ENCODE data around the gene KATNA1.

KATNA1 gene

DNA sequence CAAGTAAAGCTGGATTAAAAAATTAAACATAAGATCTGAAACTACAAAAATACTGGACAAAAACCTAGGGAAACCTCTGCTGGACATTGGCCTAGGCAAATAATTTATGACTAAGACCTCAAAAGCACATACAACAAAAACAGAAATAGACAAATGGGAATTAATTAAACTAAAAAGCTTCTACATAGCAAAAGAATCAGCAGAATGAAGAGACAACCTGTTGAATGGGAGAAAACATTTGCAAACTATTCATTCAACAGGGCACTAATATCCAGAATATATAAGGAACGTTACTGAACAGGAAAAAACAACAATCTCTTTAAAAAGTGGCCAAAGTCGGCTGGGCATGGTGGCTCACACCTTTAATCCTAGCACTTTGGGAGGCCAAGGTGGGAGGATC lies 89.1 kb downstream of the KATNA1 start:
- no peaks in the 10 kb centered on the region for H3K36me3 ChIP-seq (replicated peaks; ENCODE audit: low read depth, low read length)
- no peak overlapping the region for H3K4me3 ChIP-seq (ENCODE audit: low read length)
- H2AFZ ChIP-seq (ENCODE audit: low read depth, low read length): no peak overlapping the region
- H3K27ac ChIP-seq (ENCODE audit: low read length): no peak overlapping the region
- H3K9me3 ChIP-seq (ENCODE audit: insufficient read depth, low read length): no peaks in the 10 kb centered on the region
- H3K4me2 ChIP-seq (ENCODE audit: low read length): no peak overlapping the region
- H3K4me1 ChIP-seq (ENCODE audit: low read length): peaks cover 8% of the 10 kb centered on the region; the same call in 1 of the 2 replicates
- H3K27me3 ChIP-seq (ENCODE audit: low read depth, low read length): 0 out of 2 replicates have a peak, but pooled peaks cover 2% of the 10 kb centered on the region
- TF ChIP-seq EZH2phosphoT487 (IDR thresholded peaks at IDR 0.05; ENCODE audit: low read depth): no peak
- no peak overlapping the region for H3K9ac ChIP-seq (ENCODE audit: low read length)
- H4K20me1 ChIP-seq (ENCODE audit: insufficient read depth, low read length): no peaks in the 10 kb centered on the region
- no peaks in the 10 kb centered on the region for H3K79me2 ChIP-seq (ENCODE audit: low read length)

DNA sequence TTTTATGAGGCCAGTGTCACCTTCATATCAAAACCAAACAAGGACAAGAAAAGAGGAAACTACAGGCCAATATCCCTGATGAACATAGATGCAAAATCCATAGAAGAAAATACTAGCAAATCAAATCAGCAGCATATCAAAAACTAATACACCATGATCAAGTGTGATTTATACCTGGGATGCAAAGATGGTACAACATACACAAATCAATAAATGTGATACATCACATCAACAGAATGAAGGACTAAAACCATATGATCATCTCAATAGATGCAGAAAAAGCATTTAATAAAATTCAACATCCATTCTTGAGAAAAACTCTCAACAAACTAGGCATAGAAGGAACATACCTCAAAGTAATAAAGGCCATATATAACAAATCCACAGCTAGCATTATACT lies 90.5 kb downstream of the KATNA1 start:
- Histone ChIP-seq H2AFZ (ENCODE audit: low read depth, low read length) (no peak overlapping the region), H3K4me1 (ENCODE audit: low read length) (0 out of 2 replicates have a peak, but pooled peaks cover 3% of the 10 kb centered on the region), H3K36me3 (replicated peaks; ENCODE audit: low read depth, low read length) (no peaks in the 10 kb centered on the region), H3K4me3 (ENCODE audit: low read length) (no peak overlapping the region), H3K27ac (ENCODE audit: low read length) (no peak overlapping the region), H3K9ac (ENCODE audit: low read length) (no peak overlapping the region), H4K20me1 (ENCODE audit: insufficient read depth, low read length) (no peaks in the 10 kb centered on the region), H3K9me3 (ENCODE audit: insufficient read depth, low read length) (no peaks in the 10 kb centered on the region), H3K27me3 (ENCODE audit: low read depth, low read length) (0 out of 2 replicates have a peak, but pooled peaks cover 2% of the 10 kb centered on the region), H3K79me2 (ENCODE audit: low read length) (no peaks in the 10 kb centered on the region), H3K4me2 (ENCODE audit: low read length) (no peak overlapping the region)
- TF ChIP-seq EZH2phosphoT487 (IDR thresholded peaks at IDR 0.05; ENCODE audit: low read depth): no peak
- TF ChIP-seq, protein P1, sequence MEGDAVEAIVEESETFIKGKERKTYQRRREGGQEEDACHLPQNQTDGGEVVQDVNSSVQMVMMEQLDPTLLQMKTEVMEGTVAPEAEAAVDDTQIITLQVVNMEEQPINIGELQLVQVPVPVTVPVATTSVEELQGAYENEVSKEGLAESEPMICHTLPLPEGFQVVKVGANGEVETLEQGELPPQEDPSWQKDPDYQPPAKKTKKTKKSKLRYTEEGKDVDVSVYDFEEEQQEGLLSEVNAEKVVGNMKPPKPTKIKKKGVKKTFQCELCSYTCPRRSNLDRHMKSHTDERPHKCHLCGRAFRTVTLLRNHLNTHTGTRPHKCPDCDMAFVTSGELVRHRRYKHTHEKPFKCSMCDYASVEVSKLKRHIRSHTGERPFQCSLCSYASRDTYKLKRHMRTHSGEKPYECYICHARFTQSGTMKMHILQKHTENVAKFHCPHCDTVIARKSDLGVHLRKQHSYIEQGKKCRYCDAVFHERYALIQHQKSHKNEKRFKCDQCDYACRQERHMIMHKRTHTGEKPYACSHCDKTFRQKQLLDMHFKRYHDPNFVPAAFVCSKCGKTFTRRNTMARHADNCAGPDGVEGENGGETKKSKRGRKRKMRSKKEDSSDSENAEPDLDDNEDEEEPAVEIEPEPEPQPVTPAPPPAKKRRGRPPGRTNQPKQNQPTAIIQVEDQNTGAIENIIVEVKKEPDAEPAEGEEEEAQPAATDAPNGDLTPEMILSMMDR (IDR thresholded peaks at IDR 0.05; ENCODE audit: low read depth, low read length): no peak

DNA sequence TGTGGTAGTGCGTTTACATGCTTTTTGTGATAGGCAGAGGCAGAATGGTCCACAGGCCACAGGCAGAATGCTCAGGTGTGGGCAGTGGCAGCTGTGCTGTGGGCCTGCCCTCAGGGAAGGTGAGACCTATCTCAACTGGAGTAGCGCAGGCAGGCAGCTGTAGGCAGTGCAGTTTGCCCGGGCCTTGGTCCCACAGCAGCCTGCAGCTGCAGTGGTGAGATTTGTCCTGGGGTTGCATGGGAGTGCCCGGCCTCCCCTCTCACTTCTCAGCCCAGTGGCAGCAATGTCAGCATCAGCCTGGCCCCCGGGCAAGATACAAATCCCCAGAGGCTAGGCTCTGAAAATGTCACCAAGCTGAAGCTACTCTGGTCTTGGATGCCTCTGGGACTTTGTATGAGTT lies 96.6 kb downstream of the KATNA1 start:
- no peaks in the 10 kb centered on the region for H3K27me3 ChIP-seq (ENCODE audit: low read depth, low read length)
- no peaks in the 10 kb centered on the region for H3K9me3 ChIP-seq (ENCODE audit: insufficient read depth, low read length)
- H3K4me3 ChIP-seq (ENCODE audit: low read length): no peak overlapping the region
- H3K36me3 ChIP-seq (replicated peaks; ENCODE audit: low read depth, low read length): no peaks in the 10 kb centered on the region
- no peaks in the 10 kb centered on the region for H3K79me2 ChIP-seq (ENCODE audit: low read length)
- H3K4me2 ChIP-seq (ENCODE audit: low read length): no peak overlapping the region
- TF ChIP-seq EZH2phosphoT487 (IDR thresholded peaks at IDR 0.05; ENCODE audit: low read depth): no peak
- TF ChIP-seq, protein P1 (IDR thresholded peaks at IDR 0.05; ENCODE audit: low read depth, low read length): no peak
- H3K27ac ChIP-seq (ENCODE audit: low read length): no peak overlapping the region
- H3K9ac ChIP-seq (ENCODE audit: low read length): no peak overlapping the region
- H3K4me1 ChIP-seq (ENCODE audit: low read length): peaks cover 3% of the 10 kb centered on the region; the same call in 1 of the 2 replicates
- H2AFZ ChIP-seq (ENCODE audit: low read depth, low read length): no peak overlapping the region
- no peaks in the 10 kb centered on the region for H4K20me1 ChIP-seq (ENCODE audit: insufficient read depth, low read length)

DNA sequence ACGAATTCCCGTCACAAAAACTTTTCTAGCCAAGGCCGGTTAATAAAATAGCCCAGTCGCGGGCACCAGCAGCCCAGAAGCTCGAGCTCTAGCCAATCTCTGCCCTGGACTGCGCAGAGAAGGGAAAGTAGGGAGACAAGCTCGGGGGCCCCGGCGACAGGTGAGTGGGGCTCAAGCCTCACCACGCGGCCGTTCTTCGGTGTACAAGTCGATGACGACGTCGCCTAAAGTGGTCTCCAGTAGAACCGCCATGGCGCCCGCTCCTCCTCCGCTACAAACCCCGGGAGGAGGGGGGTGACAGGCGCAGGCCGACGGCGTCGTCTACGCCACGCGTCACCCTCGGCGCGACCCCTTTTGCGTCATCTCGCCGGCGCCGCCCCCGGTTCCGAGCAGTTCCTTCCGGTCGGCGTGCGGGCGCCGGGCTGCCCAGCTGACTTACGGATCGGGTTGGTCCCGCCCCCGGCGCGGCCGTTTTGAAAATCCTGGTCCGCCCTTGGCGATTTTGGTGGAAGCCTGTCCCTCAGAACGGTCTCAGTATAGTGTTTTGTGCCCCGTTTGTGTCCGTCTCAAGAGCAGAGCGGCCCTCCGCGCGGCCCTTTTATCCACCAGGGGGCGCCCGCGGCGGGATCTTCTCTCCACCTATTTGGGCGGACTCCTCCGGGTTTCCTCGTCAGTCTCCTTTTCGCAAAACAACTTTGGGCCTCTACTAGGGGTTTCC lies 102.6 kb downstream of the KATNA1 start, which contains the start of gene PPIL4:
TSS of gene PPIL4 (minus strand) at position 290 of the 718 bp plus-strand sequence. CDS start at position 252, 38 bp downstream.
- peak within 1 kb of the TSS; percentile 76 for H3K4me2 ChIP-seq (ENCODE audit: low read length)
- peak within 1 kb of the TSS; percentile 97 for H3K9ac ChIP-seq (ENCODE audit: low read length)
- TF ChIP-seq, protein P1 (IDR thresholded peaks at IDR 0.05; ENCODE audit: low read depth, low read length): peak; percentile 94
- TF ChIP-seq EZH2phosphoT487 (IDR thresholded peaks at IDR 0.05; ENCODE audit: low read depth): no peak

More for the DNA sequence above, 102.6 kb downstream of the KATNA1 start, which contains the start of gene PPIL4:
- peaks cover 47% of the 10 kb centered on the region for H3K79me2 ChIP-seq (ENCODE audit: low read length)
- peak within 1 kb of the TSS; percentile 99 for H3K4me3 ChIP-seq (ENCODE audit: low read length)
- H3K27me3 ChIP-seq (ENCODE audit: low read depth, low read length): no peaks in the 10 kb centered on the region
- H3K9me3 ChIP-seq (ENCODE audit: insufficient read depth, low read length): no peaks in the 10 kb centered on the region
- no peaks in the 10 kb centered on the region for H3K36me3 ChIP-seq (replicated peaks; ENCODE audit: low read depth, low read length)
- peak within 1 kb of the TSS; percentile 88 for H3K27ac ChIP-seq (ENCODE audit: low read length)
- peaks cover 6% of the 10 kb centered on the region; the same call in 1 of the 2 replicates for H4K20me1 ChIP-seq (ENCODE audit: insufficient read depth, low read length)
- H3K4me1 ChIP-seq (ENCODE audit: low read length): peaks cover 11% of the 10 kb centered on the region
- peak within 1 kb of the TSS; percentile 42; the same call in 1 of the 2 replicates for H2AFZ ChIP-seq (ENCODE audit: low read depth, low read length)

All from OCI-LY3 (cell line).